ACC112 (cell line): ENCODE data around the gene METTL1.

Experiments used
- H2AFZ ChIP-seq: fragments of 200-600 bp; sonication (generic); one replicate; pipeline ENCODE4 v1.6.0; 2017; ENCODE audit warnings: antibody characterized with exemption, low read length; ENCODE audit not compliant: unreplicated experiment
- H3K27ac ChIP-seq: fragments of 200-600 bp; sonication (generic); 2 replicates; pipeline ENCODE4 v1.5.1; 2014; ENCODE audit warnings: low read depth, mild to moderate bottlenecking, antibody characterized with exemption, low read length, moderate library complexity
- H3K27me3 ChIP-seq: fragments of 200-600 bp; sonication (generic); 2 replicates; pipeline ENCODE4 v1.6.1; 2014; ENCODE audit warnings: mild to moderate bottlenecking, antibody characterized with exemption, low read length, moderate library complexity, mixed read lengths; ENCODE audit not compliant: insufficient read depth
- H3K36me3 ChIP-seq: fragments of 200-600 bp; sonication (generic); 2 replicates; pipeline ENCODE4 v1.6.1; 2016; ENCODE audit warnings: mild to moderate bottlenecking, antibody characterized with exemption, low read length, moderate library complexity, mixed read lengths; ENCODE audit not compliant: insufficient read depth
- H3K4me1 ChIP-seq: fragments of 200-600 bp; sonication (generic); one replicate; pipeline ENCODE4 v1.6.1; 2016; ENCODE audit warnings: low read length, mixed read lengths; ENCODE audit not compliant: insufficient read depth, unreplicated experiment, control insufficient read depth
- H3K4me3 ChIP-seq: fragments of 200-600 bp; sonication (generic); 2 replicates; pipeline ENCODE4 v1.5.1; 2014; ENCODE audit warnings: mild to moderate bottlenecking, low read depth, low read length
- H3K79me2 ChIP-seq: fragments of 200-600 bp; sonication (generic); one replicate; pipeline ENCODE4 v1.6.0; 2016; ENCODE audit warnings: low read length; ENCODE audit not compliant: control insufficient read depth, unreplicated experiment, insufficient read depth

Gene METTL1

GRCh38 chr12:57761391-57761998 is 10.4 kb downstream of the METTL1 start:
- Histone ChIP-seq H3K79me2 (no peaks in the 10 kb centered on the region), H2AFZ (no peak overlapping the region), H3K4me3 (no peak overlapping the region), H3K36me3 (no peaks in the 10 kb centered on the region), H3K27ac (no peak overlapping the region), H3K27me3 (peaks cover 36% of the 10 kb centered on the region), H3K4me1 (peaks cover 9% of the 10 kb centered on the region)

GRCh38 chr12:57760347-57760982 is 11.4 kb downstream of the METTL1 start:
- Histone ChIP-seq H3K4me1 (peaks cover under 1% of the 10 kb centered on the region), H3K79me2 (no peaks in the 10 kb centered on the region), H3K36me3 (no peaks in the 10 kb centered on the region), H3K4me3 (no peak overlapping the region), H3K27ac (no peak overlapping the region), H2AFZ (no peak overlapping the region), H3K27me3 (peaks cover 35% of the 10 kb centered on the region)

GRCh38 chr12:57759360-57759980 is 12.4 kb downstream of the METTL1 start:
- peaks cover 27% of the 10 kb centered on the region for H3K27me3 ChIP-seq
- H3K4me1 ChIP-seq = no peaks in the 10 kb centered on the region
- no peaks in the 10 kb centered on the region for H3K79me2 ChIP-seq
- no peak overlapping the region for H3K27ac ChIP-seq
- H2AFZ ChIP-seq = no peak overlapping the region
- H3K36me3 ChIP-seq = no peaks in the 10 kb centered on the region
- H3K4me3 ChIP-seq = no peak overlapping the region

- H3K27ac ChIP-seq = no peak overlapping the region
- no peaks in the 10 kb centered on the region for H3K4me1 ChIP-seq
- no peaks in the 10 kb centered on the region for H3K36me3 ChIP-seq
- H3K27me3 ChIP-seq = peaks cover 27% of the 10 kb centered on the region
- no peak overlapping the region for H2AFZ ChIP-seq
- no peaks in the 10 kb centered on the region for H3K79me2 ChIP-seq
- H3K4me3 ChIP-seq = no peak overlapping the region
Measured at GRCh38 chr12:57758552-57759359, 13.1 kb downstream of the METTL1 start.

- H3K27ac ChIP-seq = no peak overlapping the region
- no peak overlapping the region for H3K4me3 ChIP-seq
- no peak overlapping the region for H2AFZ ChIP-seq
- H3K79me2 ChIP-seq = no peaks in the 10 kb centered on the region
- peaks cover 29% of the 10 kb centered on the region for H3K27me3 ChIP-seq
- no peaks in the 10 kb centered on the region for H3K36me3 ChIP-seq
- H3K4me1 ChIP-seq = peaks cover 2% of the 10 kb centered on the region
Measured at GRCh38 chr12:57757771-57758170, 14.1 kb downstream of the METTL1 start.

- no peaks in the 10 kb centered on the region for H3K36me3 ChIP-seq
- H2AFZ ChIP-seq = no peak overlapping the region
- no peak overlapping the region for H3K27ac ChIP-seq
- peaks cover 29% of the 10 kb centered on the region for H3K27me3 ChIP-seq
- peaks cover 4% of the 10 kb centered on the region for H3K79me2 ChIP-seq
- H3K4me1 ChIP-seq = peaks cover 5% of the 10 kb centered on the region
- no peak overlapping the region; the same call in 1 of the 2 replicates for H3K4me3 ChIP-seq
Measured at GRCh38 chr12:57756406-57757341, 15.2 kb downstream of the METTL1 start.

GRCh38 chr12:57755454-57756372 is 16.2 kb downstream of the METTL1 start:
- peaks cover 29% of the 10 kb centered on the region for H3K27me3 ChIP-seq
- peaks cover 10% of the 10 kb centered on the region for H3K4me1 ChIP-seq
- H2AFZ ChIP-seq = peak overlapping the region; percentile 9
- H3K79me2 ChIP-seq = peaks cover 13% of the 10 kb centered on the region
- H3K36me3 ChIP-seq = 0 out of 2 replicates have a peak, but pooled peaks cover 2% of the 10 kb centered on the region
- H3K4me3 ChIP-seq = peak overlapping the region; percentile 63
- no peak overlapping the region for H3K27ac ChIP-seq

- Histone ChIP-seq H3K4me1 (peaks cover 13% of the 10 kb centered on the region), H3K4me3 (peak overlapping the region; percentile 63), H3K27ac (no peak overlapping the region), H3K79me2 (peaks cover 19% of the 10 kb centered on the region), H2AFZ (no peak overlapping the region), H3K36me3 (peaks cover 8% of the 10 kb centered on the region; the same call in 1 of the 2 replicates), H3K27me3 (peaks cover 29% of the 10 kb centered on the region)
Measured at GRCh38 chr12:57755194-57755453, 16.8 kb downstream of the METTL1 start.

GRCh38 chr12:57754411-57755193 is 17.3 kb downstream of the METTL1 start, which contains the start of gene MARCHF9:
Gene MARCHF9, plus strand, starts transcription at chr12:57755103. Its CDS starts 426 bp downstream, at chr12:57755529.
- Histone ChIP-seq H3K27me3 (peaks cover 29% of the 10 kb centered on the region), H3K27ac (no peak within 1 kb of the TSS), H3K79me2 (peaks cover 21% of the 10 kb centered on the region), H3K36me3 (peaks cover 8% of the 10 kb centered on the region; the same call in 1 of the 2 replicates), H2AFZ (peak within 1 kb of the TSS; percentile 9), H3K4me1 (peaks cover 13% of the 10 kb centered on the region), H3K4me3 (peak within 1 kb of the TSS; percentile 63)
